GM12891 (cell line): ENCODE results near the gene TLN1.
A peak's percentile ranks its signal among the peaks of the same experiment; 100 is the strongest.

Experiments used
- DNase-seq: peaks from one replicate; pipeline ENCODE4 v3.0.0; 2011; ENCODE audit warnings: low spot score; ENCODE audit not compliant: insufficient read length
- FAIRE-seq: peaks from 2 replicates; lab custom pipeline; 2011; peaks lifted over from hg19 to GRCh38; lab: Jason Lieb, UNC
- PAX5 ChIP-seq: IDR thresholded peaks from 2 replicates; pipeline ENCODE4 v1.6.1; 2011; ENCODE audit warnings: low read length, moderate library complexity, mild to moderate bottlenecking; ENCODE audit not compliant: insufficient read depth, severe bottlenecking
- POLR2A ChIP-seq: IDR thresholded peaks from 2 replicates; pipeline ENCODE4 v1.6.1; 2011; ENCODE audit warnings: low read depth, low read length, control low read depth
- POLR2AphosphoS5 ChIP-seq: IDR thresholded peaks from 2 replicates; pipeline ENCODE4 v1.6.1; 2011; ENCODE audit warnings: low read depth, low read length, control low read depth
- POU2F2 ChIP-seq: IDR thresholded peaks from 2 replicates; pipeline ENCODE4 v1.6.1; 2011; ENCODE audit warnings: low read depth, mild to moderate bottlenecking, control low read depth, low read length, moderate library complexity
- SPI1 ChIP-seq: IDR thresholded peaks from 2 replicates; pipeline ENCODE4 v1.6.1; 2011; ENCODE audit warnings: low read depth, low read length, control low read depth
- TAF1 ChIP-seq: IDR thresholded peaks from 2 replicates; pipeline ENCODE4 v1.6.1; 2011; ENCODE audit warnings: low read depth, low read length, control low read depth

TLN1 gene

DNA sequence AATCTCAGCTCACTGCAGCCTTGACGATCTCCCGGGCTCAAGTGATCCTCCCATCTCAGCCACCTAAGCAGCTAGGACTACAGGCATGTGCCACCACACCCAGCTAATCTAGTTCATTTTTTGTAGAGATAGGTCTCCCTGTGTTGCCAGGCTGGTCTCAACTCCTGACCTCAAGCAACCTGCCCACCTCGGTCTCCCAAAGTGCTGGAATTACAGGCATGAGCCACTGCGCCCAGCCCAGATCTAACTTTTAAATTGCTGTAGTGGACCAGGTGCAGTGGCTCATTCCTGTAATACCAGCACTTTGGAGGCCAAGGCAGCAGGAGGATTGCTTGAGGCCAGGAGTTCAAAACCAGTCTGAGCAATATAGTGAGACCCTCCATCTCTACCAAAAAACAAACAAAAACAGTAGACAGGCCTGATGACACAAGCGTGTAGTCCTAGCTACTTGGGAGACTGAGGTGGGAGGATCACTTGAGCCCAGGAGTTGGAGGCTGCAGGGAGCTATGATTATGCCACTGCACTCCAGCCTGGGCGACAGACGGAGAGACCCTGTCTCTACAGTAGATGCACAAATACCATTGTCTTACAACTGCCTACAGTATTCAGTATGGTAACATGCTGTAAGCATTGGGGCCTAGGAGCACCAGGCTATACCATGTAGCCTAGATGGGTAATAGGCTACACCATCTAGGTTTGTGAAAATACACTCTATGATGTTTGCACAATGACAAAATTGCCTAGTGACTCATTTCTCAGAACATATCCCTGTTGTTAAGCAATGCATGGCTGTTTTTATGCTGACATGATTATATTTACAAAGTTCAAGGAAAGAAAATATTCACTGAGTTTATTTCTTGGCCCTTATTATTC is 79.8 kb downstream of the TLN1 start:
- no peak for TF ChIP-seq PAX5
- TF ChIP-seq POLR2A = no peak
- no peak for TF ChIP-seq POU2F2
- TF ChIP-seq POLR2AphosphoS5 = no peak
- no peak for TF ChIP-seq SPI1
- TF ChIP-seq TAF1 = no peak
- DNase-seq (no peak), FAIRE-seq (no peak)

DNA sequence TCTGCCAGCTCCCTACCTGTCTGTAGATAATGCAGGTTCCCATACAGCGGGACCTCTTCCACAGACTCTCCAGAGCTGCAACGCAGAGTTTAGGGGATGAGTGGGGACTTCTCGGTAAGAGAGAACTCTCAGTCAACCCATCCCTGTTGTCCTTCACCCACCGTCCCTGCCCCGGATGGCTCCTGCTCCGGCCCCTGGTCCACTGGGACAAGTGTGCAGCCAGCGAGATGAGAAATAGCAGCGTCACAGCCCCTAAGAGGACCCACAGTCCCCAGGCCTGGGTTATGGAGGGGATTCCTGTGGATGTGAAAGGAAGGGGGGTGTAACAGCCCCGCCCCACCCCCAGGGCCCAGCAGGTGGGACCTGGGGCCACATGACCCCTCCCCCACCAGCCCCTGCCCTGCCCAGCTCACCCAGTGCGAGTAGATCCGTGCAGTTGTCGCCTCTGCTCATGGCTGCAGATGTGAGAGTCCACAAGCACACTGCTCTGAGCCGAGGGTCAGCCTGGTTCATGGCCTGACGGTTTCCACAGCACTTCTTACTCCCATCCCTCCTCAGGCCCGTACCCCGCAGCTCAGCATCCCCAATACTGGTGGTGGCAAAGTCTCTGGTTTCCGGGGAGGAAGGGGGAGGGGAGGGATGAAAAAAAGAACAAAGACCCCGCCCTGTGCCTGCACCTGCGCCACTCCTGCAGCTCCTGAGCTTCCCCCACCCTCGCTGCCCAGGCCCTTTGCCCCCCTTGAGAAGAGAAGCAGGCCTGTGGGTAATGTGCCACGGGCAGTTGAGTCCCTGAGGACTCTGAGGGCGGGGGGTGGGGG is 81.4 kb downstream of the TLN1 start, which contains the start of gene SIT1:
Gene SIT1 (minus strand): TSS at position 591 of the 818 bp plus-strand sequence. CDS start 78 bp downstream, at position 513.
- FAIRE-seq = peak; percentile 74
- TF ChIP-seq PAX5 (no peak), POLR2A (no peak; the same call in 1 of the 2 replicates), POLR2AphosphoS5 (no peak), SPI1 (no peak), POU2F2 (no peak), TAF1 (no peak)

DNA sequence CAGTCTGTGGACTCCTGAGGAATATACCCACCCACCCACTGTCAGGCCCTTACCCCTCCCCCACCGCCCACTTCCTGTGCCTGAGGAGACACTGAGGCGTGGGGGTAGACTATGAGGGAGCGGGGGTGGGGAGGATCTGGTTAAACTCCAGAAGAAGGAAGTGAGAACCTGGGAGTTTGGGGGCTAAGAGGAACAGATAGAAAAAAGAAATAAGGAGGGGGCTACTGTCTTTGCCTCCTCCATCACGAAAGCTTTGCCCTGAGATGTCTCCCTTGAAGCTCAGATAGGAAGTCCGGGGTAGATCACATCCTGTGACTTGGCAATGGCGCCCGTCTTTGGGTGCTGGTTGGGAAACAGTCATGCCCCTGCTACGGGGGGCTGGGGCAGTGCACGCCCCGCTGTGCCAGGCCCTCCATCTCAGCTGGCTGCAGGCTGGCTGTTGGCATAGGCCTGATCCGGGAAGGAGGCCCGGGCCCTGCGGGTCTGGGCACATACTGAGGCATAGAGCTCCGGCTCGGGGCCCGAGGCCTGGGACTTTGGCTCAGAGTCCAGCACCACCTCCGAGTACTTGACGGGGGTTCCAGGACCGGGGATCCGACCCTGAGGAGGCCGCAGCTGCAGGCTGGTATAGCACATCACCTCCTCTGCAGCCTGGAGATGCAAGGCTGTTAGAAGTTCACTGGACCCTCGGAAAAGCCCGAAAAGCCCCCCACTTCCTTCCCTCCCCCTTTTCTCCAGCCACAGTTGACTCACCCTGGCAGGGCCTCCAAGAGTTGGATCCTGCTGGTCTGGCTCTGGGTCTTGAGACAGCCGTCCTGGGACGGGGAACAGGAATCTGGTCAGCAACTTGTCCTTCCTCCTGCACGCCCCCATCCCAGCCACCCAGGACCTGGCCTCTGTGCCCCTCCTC is 82.3 kb downstream of the TLN1 start:
- peak; percentile 20 for FAIRE-seq
- DNase-seq = no peak
- TF ChIP-seq PAX5 (no peak), TAF1 (peak; percentile 48; the same call in 1 of the 2 replicates), POLR2AphosphoS5 (peak; percentile 41; the same call in 1 of the 2 replicates), SPI1 (peak; percentile 88), POLR2A (peak; percentile 52), POU2F2 (0 out of 2 replicates have a peak, but pooled peaks have one; percentile 28)

More for the DNA sequence above, 81.4 kb downstream of the TLN1 start, which contains the start of gene SIT1:
- no peak for DNase-seq
